NCI-H345 treated with DMSO at 0.1 percent for 48 hours (cell line): Measurements from ENCODE around the gene MRPL41.
"Not testable (repeated sequence)": the region's sequence is repeated elsewhere in the genome, so short reads cannot be mapped to it uniquely, and the experiment has no call there.

ENCODE experiments used
- DNase-seq: peaks from one replicate; lab custom pipeline; 2025; ENCODE audit not compliant: unreplicated experiment; lab: John Stamatoyannopoulos, UW

The MRPL41 gene

DNA sequence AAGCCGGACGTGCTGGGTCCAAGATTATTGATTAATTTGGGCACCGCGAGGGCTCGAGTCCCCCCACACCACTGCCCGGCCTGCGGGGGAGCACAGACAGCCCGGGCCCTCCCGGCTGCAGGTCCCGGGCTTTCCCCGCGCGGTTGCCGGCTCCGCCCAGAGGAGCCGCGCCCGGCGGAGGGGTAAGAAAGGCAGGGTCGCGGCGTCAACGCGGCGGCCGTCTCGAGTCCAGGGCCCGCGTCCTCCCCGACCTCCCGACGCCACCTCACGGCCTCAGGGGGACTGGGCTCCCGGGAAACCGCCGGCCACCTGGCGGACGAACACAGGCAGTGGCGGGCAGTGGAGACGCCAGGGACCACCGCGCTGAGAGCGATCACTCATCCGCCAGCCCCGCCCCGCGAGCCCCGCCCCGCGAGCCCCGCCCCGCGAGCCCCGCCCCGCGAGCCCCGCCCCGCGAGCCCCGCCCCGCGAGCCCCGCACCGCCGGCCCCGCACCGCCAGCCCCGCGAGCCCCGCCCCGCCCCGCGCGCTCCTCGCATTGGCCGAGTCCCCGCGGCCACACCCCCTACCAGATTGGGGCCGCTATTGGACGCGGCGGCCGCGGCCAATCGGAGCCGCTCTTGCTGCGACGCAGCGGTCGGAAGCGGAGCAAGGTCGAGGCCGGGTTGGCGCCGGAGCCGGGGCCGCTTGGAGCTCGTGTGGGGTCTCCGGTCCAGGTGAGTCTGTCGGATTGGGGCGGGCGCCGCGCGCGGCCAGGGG is at the start of gene MRPL41:
MRPL41 (plus strand) TSS at position 616 of the 758 bp plus-strand sequence. CDS start 203 bp downstream, outside the sequence.
- peak; percentile 55 for DNase-seq

DNA sequence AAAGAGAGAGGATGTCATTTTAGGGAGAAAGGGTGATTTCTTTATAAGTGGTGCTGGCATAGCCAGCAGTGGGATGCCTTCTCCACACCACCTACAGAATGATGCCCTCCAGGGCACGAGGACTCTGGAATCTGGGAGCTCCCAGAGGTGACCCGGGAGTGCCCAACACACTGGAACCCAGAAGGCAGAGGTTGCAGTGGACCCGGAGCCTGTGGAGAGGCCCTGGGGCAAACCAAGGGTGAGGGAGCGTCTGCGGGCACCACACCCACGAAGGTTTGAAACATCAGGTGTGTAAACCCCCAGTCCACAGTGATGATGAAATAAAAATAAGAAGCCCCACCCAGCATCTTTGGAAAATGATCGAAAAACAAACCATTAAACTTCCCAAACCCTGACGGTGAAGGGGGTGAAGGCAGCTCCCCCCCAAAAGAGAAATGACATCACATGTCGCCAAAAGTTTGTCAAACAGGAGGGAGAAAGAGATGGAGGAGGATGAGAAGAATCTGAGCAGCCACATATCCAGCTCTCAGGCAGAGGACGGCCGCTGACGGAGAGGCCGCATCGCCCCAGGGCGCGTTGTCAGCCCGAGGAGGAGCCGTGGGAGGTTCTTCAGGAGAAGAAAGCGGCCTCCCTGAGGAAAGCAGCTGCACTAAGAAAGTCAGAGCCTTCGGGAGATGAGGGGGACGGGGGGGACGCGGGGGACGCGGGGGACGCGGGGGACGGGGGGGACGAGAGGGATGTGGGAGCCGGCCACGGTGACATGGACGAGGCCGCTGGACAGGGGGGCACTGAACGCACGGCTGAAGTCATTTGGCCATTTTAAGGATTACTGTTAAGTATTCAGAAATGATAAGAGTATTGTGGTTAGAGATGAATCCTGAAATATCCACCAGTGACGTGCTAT is 49.4 kb upstream of the MRPL41 start:
- peak; percentile 16 for DNase-seq

DNA sequence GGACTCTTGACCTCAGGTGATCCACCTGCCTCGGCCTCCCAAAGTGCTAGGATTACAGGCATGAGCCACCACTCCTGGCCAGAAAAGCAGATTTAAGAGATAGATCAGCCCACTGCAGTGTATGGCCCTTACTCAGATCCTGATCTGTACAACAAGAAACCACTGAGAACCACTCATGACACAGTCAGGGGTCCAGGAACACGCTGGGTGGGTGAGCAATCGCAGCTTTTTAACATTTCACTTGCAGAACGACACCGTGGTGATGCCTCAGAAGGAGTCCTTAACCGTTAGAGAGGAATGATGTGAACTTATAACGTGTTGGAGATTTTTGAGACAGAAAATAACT is 47.3 kb upstream of the MRPL41 start:
- no peak for DNase-seq

DNA sequence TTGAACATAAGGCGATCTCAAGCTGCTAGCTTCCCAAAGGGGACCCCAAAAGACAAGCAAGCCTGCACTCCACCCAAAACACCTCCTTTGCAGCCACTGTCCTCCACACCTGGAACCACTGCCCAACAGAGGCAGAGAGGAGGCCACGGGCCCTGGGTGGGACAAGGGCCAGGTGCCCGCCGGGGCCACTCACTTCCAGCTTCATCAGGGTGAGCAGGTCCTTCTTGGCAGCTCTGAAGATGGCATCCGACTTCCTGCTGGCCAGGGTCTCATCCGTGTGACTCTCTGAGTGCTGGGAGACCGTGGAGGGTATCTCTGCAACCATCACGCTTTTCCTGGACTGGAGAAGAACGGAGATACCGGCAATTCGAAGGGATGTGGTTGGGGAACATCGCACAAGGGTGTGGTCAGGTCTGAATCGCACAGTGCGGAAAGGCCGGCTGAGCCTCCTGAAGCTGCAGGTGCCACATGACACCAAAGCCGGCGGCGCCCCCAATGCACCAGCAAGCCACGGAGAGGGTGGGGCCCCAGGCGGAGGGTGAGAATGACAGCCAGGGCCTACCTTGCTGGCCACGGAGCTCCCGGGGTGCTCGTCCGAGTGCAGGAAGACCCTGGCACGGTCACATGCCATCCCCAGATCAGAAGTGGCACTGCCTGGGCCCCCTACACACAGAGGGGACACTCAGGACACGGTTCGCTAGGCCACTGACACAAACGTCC is 46.1 kb upstream of the MRPL41 start:
- no peak for DNase-seq

DNA sequence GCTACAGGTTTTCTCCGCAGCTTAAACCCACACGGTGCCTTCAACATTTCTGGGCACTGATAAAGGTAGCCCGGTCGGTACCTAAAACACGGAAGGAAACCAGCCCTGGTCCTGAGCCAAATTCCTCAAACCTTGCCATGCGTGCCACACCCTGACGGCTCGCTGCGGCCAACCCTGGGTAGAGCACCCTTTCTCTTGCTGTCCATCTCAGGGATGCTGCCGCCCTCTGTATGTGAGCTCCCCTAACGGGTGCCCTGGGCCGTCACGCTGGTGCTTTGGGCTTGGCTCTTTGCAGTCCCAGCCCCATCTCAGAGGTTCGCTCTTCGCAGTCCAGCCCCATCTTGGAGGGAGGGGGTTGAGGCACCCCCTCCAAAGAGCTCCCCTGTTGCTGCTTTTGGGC is 45.4 kb upstream of the MRPL41 start:
- DNase-seq, result no peak

DNA sequence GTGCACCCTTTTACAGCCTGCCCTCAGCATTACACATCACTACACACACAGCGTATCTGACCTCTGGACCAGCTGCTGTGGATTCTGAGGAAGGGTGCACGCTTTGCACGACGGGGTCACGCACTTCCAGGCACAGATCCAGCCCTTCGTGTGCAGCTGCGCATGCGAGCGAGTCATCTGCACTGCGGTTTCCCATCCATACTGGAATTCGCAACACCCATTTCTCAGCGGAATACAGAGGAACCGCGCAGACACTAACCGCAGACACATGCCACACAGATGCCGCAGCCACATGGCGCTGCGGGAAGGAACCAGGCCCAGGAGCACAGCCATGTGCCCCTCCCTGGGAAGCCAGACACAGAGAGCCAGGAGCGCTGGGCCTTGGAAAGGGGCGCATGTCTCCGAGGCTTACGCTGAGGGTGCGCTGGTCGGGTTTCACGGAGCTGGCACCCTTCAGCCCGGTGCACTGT is 44.9 kb upstream of the MRPL41 start:
- DNase-seq, result no peak

DNA sequence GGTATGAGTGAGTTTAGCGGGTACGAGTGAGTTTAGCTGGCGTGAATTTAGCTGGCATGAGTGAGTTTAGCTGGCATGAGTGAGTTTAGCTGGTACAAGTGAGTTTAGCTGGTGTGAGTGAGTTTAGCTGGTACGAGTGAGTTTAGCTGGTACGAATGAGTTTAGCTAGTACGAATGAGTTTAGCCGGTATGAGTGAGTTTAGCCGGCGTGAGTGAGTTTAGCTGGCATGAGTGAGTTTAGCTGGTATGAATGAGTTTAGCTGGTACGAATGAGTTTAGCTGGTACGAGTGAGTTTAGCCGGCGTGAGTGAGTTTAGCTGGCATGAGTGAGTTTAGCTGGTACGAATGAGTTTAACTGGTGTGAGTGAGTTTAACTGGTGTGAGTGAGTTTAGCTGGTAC is 42.5 kb upstream of the MRPL41 start:
- DNase-seq, result no peak

DNA sequence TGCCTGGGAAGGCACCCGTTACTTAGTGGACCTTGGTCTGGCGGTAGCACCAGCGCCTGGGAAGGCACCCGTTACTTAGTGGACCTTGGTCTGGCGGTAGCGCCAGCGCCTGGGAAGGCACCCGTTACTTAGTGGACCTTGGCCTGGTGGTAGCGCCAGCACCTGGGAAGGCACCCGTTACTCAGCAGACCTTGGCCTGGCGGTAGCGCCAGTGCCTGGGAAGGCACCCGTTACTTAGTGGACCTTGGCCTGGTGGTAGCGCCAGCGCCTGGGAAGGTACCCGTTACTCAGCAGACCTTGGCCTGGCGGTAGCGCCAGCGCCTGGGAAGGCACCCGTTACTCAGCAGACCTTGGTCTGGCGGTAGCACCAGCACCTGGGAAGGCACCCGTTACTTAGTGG is 40.6 kb upstream of the MRPL41 start:
- not testable (repeated sequence) for DNase-seq

DNA sequence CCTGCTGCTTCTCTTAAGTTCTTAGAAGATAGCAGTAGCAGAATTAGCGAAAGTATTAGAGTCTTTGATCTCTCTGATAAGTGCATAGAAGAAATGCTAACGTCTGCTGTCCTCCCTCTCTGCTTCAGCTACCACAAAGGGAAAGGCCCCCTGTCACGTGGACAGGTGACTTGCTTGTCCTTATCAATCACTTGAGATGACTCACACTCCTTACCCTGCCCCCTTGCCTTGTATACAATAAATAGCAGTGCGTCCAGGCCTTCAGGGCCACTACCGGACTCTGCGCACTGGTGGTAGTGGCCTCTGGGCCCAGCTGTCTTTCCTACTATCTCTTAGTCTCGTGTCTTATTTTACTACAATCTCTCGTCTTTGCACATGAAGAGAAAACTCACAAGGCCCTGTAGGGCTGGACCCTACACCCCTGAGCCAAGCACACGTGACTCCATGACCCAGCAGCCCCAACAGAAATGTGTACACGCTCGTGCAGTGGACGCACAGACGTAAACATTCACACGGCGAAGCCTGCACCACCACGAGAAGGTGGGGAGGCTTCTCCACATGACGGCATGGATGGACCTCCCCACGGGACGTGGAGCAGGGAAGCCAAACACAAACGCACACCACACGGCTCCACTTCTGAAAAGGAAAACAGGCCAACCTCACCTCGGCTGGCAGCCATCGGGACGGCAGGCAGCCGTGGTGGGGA is 39.8 kb upstream of the MRPL41 start:
- DNase-seq, result no peak

DNA sequence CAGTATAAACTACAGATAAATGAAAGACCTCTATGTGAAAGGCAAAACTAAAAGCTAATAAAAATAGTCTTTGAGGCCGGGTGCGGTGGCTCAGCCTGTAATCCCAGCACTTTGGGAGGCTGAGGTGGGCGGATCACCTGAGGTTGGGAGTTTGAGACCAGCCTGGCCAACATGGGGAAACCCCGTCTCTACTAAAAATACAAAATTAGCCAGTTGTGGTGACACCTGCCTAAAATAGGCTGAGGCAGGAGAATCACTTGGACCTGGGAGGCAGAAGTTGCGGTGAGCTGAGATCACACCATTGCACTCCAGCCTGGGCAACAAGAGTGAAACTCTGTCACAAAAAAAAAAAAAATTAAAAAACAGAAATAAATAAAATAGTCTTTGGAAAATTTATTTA is 38.5 kb upstream of the MRPL41 start:
- DNase-seq, result not testable (repeated sequence)

DNA sequence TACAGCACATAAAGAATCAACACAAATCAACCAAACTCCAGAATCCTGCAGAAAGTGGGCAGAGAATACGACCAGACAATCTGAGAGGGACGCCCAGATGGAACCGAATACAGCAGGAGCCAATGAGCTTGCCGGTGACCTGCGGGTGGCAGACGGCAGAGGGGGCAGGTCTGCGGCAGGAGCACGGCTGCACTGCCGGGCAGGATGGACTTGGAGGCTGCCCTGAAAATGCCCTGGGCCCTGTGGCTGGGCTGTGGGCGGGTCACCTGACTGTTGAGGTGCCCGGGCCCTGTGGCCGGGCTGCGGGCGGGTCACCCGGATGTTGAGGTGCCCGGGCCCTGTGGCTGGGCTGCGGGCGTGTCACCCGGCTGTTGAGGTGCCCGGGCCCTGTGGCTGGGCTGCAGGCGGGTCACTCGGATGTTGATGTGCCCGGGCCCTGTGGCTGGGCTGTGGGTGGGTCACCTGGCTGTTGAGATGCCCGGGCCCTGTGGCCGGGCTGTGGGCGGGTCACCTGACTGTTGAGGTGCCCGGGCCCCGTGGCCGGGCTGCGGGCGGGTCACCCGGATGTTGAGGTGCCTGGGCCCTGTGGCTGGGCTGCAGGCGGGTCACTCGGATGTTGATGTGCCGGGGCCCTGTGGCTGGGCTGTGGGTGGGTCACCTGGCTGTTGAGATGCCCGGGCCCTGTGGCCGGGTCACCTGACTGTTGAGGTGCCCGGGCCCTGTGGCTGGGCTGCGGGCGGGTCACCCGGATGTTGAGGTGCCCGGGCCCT is 37.7 kb upstream of the MRPL41 start:
- not testable (repeated sequence) for DNase-seq

DNA sequence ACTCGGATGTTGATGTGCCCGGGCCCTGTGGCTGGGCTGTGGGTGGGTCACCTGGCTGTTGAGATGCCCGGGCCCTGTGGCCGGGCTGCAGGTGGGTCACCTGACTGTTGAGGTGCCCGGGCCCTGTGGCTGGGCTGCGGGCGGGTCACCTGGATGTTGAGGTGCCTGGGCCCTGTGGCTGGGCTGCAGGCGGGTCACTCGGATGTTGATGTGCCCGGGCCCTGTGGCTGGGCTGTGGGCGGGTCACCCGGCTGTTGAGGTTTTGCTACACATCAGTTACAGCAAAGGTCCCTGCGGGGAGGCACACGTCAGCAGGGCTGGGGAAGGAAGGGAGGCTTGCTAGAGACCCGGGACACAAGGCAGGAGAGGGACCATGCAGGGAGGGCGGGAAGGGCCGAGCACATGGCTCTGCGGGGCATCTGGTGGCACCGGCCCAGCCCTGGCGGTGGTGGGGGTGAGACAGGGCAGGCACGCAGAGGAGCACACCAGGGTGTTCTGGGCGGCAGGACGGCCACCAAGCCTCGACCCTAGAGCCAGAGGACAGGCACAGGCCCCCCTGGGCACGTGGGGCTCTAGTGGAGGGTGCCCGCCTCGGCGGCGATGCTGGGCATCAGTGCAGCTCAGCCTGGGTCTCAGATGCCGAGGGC is 36.9 kb upstream of the MRPL41 start:
- DNase-seq, result no peak

DNA sequence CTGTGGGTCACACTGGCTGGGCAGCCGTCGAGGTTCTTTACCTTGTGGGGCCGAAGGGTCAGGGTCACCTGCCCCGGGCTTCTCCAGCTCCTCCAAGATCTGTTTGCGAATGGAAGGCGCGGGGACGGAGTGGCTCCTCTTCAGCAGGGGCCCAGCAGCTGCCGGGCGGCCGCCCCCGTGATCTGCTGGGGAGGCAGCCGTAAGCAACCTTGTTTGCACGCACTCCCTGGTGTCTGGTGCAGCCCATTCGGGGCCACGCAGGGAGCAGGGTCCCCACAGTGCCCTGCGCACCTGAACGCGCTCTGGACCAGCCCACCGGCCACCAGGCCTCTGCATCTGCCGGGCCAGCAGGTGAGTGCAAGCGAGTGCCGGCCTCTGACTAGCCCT is 36.3 kb upstream of the MRPL41 start:
- DNase-seq, result no peak

DNA sequence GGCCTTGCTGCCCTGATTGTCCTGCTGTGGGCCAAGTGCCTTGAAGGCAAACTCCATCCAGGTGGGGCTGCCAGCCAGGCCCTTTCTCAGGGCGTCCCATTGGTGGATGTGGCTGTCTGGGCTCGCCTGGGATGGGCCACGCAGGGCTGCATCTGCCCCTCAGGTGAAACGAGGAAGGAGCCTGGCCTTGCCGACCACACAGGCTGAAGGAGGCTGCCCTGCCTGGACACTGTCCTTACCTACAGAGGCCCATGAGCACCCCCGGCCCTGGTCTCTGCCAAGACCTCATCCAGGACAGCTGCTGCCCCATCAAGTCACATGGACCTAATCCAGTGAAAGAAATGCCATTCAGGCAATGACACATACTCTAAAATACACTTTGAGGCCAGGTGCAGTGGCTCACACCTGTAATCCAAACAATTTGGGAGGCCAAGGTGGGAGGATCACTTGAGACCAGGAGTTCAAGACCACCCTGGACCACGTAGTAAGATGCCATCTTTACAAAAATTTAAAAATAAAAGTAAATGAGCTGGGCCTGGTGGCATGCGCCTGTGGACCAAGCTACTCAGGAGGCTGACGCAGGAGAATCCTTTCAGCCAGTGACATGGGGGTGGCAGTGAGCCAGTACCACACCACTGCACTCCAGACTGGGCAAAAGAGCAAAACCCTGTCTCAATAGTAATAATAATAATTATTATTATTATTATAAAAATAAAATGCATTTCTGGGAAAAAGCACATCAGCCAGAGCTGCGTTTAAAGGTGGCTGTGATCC is 35.3 kb upstream of the MRPL41 start:
- DNase-seq, result no peak

DNA sequence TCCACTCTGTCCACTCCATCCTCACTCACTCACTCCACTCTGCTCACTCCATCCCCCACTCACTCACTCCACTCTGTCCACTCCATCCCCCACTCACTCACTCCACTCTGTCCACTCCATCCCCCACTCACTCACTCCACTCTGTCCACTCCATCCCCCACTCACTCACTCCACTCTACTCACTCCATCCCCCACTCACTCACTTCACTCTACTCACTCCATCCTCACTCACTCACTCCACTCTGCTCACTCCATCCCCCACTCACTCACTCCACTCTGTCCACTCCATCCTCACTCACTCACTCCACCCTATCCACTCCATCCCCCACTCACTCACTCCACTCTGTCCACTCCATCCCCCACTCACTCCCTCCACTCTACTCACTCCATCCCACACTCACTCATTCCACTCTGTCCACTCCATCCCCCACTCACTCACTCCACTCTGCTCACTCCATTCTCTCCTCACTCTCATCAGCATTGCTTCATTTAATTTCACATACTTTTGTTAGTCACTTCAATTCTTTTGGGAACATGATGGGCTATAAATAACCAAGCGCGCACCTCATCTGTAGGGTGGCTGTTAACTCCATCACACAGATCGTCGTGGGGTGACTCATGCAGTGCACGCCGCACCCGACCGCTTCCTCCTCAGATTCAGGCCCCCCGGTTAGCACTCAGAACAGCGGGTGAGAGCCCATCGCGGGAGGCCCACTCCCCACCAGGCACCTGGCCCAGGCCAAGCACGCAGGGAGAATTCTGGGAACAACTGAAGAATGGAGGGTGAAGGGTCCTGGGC is 32.8 kb upstream of the MRPL41 start:
- not testable (repeated sequence) for DNase-seq

DNA sequence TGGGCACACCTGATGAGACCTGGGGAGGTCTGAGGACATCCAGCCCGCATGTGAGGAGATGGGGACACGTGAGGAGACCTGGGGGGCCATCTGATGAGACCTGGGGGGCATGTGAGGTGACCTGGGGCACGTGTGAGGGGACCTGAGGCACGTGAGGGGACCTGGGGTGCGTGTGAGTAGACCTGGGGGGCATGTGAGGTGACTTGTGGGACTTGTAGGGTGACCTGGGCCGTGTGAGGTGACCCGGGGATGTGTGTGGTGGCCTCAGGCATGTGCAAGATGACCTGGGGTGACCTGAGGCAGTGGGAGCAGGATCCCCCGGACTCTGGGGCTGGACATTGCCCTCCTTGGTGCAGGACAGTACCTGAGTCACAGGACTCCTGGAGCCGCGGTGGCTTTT is 32.1 kb upstream of the MRPL41 start:
- DNase-seq, result no peak

DNA sequence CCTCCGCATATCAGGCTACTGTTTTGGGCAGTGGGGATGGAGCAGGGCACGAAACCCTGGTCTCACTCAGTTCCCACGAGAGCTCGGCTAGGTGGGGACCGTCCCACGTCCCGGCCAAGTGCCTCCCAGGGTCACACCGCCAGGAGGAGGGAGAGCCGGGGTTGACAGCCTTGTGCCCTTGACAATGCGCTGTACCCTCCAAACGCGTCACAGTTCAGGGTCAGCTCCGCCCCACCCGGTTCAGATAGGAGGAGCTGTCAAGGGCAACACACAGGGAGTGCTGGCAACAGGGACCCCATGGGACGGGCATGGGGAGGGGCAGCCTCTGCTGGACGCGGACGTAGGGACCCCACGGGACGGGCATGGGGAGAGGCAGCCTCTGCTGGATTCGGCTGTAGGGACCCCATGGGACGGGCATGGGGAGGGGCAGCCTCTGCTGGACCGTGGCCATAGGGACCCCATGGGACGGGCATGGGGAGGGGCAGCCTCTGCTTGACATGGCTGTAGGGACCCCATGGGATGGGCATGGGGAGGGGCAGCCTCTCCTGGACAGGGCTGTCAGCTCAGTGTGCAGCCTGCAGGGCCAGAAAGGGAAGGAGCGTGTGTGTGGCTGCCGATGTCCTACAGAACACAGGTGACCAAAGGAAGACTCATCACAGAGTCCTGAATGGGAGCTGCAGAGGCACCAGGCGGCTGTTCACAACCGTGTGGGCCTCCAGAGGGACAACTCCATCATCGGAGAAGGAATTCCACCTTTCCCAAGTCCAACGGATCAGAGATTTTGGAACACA is 30.9 kb upstream of the MRPL41 start:
- no peak for DNase-seq
